GM18508 (cell line): ENCODE measurements around the gene ISY1.
"Not testable (repeated sequence)": the region's sequence is repeated elsewhere in the genome, so short reads cannot be mapped to it uniquely, and the experiment has no call there.

Experiments
- ATAC-seq: cut with Tn5 transposase; IDR thresholded peaks from one replicate; pipeline ENCODE4 v1.9.1; 2021; ENCODE audit warnings: moderate number of reproducible peaks; ENCODE audit not compliant: insufficient read depth, unreplicated experiment

The ISY1 gene

GRCh38 chr3:129173206-129173605, 12.3 kb upstream of the ISY1 start:
- no peak for ATAC-seq

DNA sequence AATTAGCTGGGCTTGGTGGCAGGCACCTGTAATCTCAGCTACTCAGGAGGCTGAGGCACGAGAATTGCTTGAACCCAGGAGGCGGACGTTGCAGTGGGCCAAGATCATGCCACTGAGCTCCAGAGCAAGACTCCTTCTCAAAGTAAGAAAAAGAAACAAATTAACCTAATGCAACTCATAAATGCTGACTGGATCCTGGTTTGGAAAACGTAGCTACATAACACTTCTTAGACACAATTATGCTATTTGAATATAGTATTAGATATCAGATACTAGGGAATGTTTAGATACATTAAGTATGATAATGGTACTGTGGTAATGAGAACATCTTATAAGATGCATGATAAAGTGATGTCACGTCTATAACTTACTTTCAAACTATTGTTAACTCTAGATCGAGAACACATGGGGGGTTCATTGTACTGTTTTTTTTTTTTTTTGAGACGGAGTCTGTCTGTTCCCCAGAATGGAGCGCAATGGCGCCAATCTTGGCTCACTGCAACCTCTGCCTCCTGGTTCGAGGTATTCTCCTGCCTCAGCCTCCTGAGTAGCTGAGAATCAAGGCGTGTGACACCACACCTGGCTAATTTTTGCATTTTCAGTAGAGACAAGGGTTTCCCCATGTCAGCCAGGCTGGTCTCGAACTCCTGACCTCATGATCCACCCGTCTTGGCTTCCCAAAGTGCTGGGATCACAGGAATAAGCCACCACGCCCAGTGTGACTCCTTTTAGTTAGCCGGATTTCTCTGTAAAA, 5.9 kb upstream of the ISY1 start:
- ATAC-seq: no peak

DNA sequence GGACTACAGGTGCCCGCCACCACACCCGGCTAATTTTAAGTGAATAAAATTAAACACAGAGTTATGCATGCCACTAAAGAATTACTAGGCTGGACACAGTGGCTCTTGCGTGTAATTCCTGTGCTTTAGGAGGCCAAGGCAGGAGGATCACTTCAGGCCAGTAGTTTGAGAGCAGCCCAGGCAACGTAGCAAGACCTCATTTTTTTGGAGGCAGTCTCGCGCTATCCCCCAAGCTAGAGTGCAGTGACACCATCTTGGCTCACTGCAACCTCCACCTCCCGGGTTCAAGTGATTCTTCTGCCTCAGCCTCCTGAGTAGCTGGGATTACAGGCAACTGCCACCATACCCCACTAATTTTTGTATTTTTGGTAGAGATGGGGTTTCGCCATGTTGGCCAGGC, 4.7 kb upstream of the ISY1 start:
- ATAC-seq: not testable (repeated sequence)

DNA sequence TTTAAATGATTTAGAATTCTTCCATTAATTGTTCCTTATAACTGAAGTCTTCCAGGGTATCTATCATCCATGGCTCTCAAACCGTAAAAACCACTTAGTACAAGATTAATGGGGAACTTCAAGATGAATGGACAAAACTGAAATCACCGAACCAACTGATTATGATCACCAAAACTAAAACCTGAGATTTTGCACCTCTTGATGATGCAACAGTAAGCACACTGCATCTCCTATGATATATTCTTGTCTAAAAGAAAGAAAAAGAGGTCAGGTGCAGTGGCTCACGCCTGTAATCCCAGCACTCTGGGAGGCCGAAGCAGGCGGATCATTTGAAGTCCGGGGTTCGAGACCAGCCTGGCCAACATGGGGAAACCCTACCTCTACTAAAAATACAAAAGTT, 3.6 kb upstream of the ISY1 start:
- ATAC-seq: no peak

DNA sequence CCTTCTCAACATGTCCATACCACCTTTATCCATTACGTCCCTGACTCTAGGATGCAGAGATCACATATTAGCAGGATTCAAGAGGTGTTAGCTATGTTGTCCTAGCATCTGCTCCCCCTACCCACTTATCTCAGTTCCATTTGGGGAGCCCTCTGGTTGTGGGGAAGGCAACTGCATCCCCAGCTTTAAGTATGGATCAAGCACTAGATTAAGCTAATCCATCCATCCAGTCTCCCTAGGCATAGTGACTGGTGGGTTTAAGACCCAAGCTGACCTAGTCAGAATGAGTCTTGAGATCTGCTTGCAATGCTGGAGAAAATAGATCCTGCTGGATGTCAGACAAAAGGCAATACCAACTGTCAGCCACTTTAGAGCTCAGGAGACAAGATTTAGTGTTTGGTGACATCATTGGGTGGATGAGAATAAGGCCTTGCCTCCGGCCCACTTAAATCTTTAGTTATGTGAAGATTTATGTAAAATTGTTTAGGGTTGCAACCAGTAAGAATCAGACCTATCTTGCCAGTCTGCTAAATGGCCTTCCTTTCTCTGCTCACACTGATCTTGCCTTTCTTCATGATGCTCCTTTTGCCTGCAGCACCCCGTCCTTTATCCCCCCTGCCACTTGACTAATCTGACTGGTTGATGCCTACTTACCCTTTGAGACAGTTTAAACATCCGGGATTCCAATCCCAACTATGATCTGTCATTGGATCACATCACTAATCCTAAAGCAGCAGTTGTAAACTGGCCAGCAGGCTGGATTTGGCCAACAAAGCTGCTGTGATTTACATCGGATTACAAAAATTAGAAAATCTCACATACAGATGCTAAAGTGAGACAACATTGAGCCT, 2.1 kb upstream of the ISY1 start:
- no peak for ATAC-seq

DNA sequence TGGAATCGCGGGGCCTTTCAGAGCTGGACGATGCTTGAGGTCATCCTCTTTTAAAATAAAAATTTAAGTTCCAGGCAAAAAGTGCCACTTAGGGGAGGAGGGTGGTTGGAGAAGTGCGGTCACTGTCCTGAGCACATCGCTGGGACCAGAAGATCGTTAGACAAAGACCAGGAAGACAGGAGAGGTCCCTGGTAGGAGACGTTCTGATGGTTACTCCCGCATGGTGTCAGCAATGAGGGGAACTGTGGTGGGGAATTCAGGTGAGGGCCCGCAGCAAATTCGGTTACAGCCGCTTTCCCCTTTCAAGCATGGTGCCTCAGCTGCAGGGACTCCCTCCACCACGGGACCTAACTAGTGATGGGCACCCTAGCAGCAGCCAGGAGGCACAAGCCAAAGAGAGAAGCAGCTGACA, 1.0 kb upstream of the ISY1 start:
- ATAC-seq: no peak

DNA sequence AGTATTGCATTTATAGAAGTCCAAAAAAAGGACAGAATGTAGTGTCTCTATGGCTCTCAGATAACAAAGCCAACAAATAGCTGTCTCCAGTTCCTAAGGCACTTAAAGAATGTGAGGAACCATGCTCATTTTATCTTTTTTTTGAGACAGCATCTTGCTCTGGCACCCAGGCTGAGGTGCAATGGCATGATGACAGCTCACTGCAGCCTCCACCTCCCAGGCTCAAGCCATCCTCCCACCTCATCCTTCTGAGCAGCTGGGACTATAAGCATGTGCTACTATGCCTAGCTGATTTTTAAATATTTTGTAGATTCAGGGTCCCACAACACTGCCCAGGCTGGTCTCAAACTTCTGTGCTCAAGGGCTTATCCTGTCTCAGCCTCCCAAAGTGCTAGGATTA, 16.1 kb downstream of the ISY1 start:
- ATAC-seq: no peak

DNA sequence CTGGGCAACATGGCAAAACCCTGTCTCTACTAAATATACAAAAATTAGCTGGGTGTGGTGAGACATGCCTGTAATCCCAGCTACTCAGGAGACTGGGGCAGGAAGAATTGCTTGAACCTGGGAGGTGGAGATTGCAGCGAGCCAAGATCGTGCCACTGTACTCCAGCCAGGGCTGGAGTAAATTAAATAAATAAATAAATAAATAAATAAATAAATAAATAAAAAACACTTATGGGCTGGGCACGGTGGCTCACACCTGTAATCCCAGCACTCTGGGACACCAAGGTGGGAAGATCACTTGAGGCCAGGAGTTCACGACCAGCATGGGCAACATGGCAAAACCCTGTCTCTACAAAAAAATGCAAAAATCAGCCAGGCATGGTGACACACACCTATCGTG, 19.9 kb downstream of the ISY1 start:
- not testable (repeated sequence) for ATAC-seq

- ATAC-seq: no peak
Observed at GRCh38 chr3:129139911-129140310, 21.0 kb downstream of the ISY1 start.

DNA sequence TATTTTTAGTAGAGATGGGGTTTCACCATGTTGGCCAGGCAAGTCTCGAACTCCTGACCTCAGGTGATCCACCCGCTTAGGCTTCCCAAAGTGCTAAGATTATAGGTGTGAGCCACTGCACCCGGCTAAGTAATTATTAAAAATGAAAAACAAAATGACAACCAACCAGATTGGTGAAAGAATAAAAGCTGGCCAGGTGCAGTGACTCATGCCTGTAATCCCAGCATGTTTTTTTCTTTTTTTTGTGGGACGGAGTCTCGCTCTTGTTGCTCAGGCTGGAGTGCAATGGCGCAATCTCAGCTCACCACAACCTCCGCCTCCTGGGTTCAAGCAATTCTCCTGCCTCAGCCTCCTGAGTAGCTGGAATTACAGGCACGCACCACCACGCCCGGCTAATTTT, 24.6 kb downstream of the ISY1 start:
- ATAC-seq: not testable (repeated sequence)

DNA sequence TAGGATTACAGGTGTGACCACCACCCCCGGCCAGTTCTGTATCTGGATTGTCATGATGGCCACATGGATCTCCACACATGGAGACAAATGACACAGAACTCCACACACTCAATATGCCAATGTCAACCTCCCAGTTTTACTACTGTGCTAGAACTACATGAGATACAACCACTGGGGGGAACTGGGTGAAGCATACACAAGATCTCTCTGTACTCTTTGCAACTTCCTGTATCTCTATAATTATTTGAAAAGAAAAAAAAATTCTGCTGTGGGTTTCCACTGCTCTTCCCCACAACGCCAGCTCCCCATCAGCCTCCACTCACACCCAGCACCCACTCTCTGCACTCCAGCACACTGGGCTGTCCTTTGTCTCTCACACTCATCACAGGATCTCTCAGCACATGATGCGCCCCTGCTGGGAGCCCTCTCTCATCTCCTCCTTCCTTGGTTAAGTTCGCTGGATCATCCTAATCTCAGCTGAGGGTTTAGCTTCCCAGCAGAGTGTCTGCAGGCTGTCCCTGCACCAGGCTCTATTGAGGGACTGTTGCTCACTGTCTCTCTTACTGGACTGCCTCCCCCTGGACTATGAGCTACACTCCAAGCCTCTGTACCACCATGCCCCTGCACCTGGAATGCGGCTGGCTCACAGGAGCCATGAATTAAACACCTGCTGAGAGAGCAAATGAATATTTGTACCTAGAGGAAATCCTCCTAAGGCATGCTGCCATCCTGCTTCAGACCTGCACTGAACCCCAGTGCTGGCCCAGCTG, 28.6 kb downstream of the ISY1 start:
- ATAC-seq: no peak

- ATAC-seq: no peak
Observed at GRCh38 chr3:129131465-129132088, 29.3 kb downstream of the ISY1 start.

GRCh38 chr3:129130291-129130813, 30.5 kb downstream of the ISY1 start:
- no peak for ATAC-seq

GRCh38 chr3:129128357-129129155, 32.3 kb downstream of the ISY1 start:
- no peak for ATAC-seq

GRCh38 chr3:129126726-129127280, 34.1 kb downstream of the ISY1 start:
- no peak for ATAC-seq

GRCh38 chr3:129123314-129124060, 37.4 kb downstream of the ISY1 start:
- no peak for ATAC-seq

DNA sequence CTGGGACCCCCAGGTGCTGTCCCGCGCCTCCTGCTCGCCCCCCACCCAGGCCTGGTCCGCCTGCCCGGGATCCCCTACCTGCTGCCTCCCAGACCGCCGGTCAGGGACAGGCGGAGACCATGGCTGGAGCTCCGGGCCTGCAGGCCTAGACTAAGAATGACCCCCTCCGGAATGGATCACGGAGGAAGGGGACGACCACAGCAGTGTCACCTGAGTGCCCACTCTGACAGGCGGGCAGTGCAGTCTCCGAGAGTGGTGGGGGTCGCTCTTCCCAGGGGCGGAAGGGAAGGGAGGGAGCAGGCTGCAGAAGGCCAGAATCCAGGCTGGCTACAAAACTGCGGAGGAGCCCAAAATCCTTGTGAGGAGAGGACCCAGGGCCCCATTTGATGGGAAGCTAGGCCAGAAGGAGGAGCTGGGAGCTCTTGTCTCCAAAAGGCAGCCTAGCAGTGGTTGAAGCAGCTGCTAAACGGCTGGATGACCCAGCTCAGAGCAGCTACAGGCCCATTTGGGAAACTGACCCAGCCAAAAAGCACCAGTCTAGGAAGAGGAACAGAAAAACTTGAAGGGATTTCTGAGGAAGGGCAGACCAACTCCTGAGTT, 38.4 kb downstream of the ISY1 start:
- no peak for ATAC-seq

GRCh38 chr3:129121792-129122411, 39.0 kb downstream of the ISY1 start, which contains the start of gene RAB43:
Gene RAB43 (minus strand): TSS chr3:129121804. CDS start chr3:129121489, 315 bp downstream.
- ATAC-seq: no peak
